ENCODE measurements around the gene MOCOS.

MOCOS gene

DNA sequence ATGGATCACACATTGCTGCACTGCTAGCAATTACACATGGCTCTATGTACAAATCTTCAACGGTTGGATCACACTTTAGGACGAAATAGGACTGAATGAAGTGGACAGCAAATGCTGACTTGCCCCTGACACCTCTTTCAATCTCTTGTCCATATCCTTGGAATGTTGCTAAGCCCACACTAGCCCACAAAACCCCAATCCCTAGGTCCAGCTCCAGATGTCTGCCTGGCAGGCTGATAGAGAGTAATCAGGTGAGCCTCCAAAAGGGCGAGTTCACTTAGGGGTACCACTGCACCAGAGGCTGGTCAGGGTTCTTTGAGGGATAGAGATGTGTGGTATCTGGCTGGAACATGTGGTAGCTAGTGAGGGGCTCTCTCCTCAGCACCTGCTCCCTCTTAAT is 91.7 kb downstream of the MOCOS start:
- Histone ChIP-seq H3K4me3 (ENCODE audit: low read length) (no peak overlapping the region), H3K79me2 (ENCODE audit: control insufficient read depth, low read length) (no peaks in the 10 kb centered on the region), H4K20me1 (ENCODE audit: control insufficient read depth, insufficient read depth, low read depth, low read length) (no peaks in the 10 kb centered on the region), H3K4me2 (ENCODE audit: low read length) (no peak overlapping the region), H3K9me3 (ENCODE audit: control insufficient read depth, insufficient read depth, low read length) (no peaks in the 10 kb centered on the region), H3F3A (ENCODE audit: control insufficient read depth, insufficient read depth) (no peaks in the 10 kb centered on the region), H3K9me2 (replicated peaks; ENCODE audit: control insufficient read depth, low read length) (no peaks in the 10 kb centered on the region), H3K27me3 (ENCODE audit: control insufficient read depth, low read length) (peaks cover 22% of the 10 kb centered on the region), H3K27ac (ENCODE audit: low read depth, low read length) (no peak overlapping the region), H3K4me1 (ENCODE audit: control insufficient read depth, low read length) (no peaks in the 10 kb centered on the region), H3K36me3 (ENCODE audit: control insufficient read depth, low read length) (no peaks in the 10 kb centered on the region)
- TF ChIP-seq EZH2phosphoT487 (IDR thresholded peaks at IDR 0.05; ENCODE audit: borderline replicate concordance, low read length), result no peak
- TF ChIP-seq, protein P1, sequence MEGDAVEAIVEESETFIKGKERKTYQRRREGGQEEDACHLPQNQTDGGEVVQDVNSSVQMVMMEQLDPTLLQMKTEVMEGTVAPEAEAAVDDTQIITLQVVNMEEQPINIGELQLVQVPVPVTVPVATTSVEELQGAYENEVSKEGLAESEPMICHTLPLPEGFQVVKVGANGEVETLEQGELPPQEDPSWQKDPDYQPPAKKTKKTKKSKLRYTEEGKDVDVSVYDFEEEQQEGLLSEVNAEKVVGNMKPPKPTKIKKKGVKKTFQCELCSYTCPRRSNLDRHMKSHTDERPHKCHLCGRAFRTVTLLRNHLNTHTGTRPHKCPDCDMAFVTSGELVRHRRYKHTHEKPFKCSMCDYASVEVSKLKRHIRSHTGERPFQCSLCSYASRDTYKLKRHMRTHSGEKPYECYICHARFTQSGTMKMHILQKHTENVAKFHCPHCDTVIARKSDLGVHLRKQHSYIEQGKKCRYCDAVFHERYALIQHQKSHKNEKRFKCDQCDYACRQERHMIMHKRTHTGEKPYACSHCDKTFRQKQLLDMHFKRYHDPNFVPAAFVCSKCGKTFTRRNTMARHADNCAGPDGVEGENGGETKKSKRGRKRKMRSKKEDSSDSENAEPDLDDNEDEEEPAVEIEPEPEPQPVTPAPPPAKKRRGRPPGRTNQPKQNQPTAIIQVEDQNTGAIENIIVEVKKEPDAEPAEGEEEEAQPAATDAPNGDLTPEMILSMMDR (IDR thresholded peaks at IDR 0.05; ENCODE audit: low read depth, low read length, poor library complexity, severe bottlenecking), result no peak

DNA sequence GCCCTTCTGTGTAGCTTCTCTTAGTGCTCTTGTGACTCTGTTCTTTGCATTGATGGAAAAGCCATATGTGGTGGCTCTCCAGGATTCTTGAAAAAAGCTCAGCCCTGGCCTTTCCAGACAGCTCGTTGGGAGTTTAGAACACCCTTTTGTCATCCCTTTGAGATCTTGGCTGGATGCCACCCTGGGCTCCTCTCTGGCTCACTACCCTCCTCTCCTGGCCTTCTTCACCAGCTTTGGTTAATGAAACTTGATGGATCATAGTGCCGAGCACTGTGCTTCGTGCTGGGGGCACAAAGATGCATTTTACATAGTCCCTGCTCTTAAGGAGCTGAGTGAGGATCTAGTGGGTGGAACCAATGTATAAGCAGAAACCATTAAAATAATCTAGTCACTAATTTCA is 94.6 kb downstream of the MOCOS start:
- Histone ChIP-seq H3K4me1 (ENCODE audit: control insufficient read depth, low read length) (no peaks in the 10 kb centered on the region), H3K27me3 (ENCODE audit: control insufficient read depth, low read length) (peaks cover 22% of the 10 kb centered on the region), H3F3A (ENCODE audit: control insufficient read depth, insufficient read depth) (no peaks in the 10 kb centered on the region), H3K9me3 (ENCODE audit: control insufficient read depth, insufficient read depth, low read length) (no peaks in the 10 kb centered on the region), H3K79me2 (ENCODE audit: control insufficient read depth, low read length) (no peaks in the 10 kb centered on the region), H3K36me3 (ENCODE audit: control insufficient read depth, low read length) (no peaks in the 10 kb centered on the region), H4K20me1 (ENCODE audit: control insufficient read depth, insufficient read depth, low read depth, low read length) (no peaks in the 10 kb centered on the region), H3K27ac (ENCODE audit: low read depth, low read length) (no peak overlapping the region), H3K4me3 (ENCODE audit: low read length) (no peak overlapping the region), H3K4me2 (ENCODE audit: low read length) (no peak overlapping the region), H3K9me2 (replicated peaks; ENCODE audit: control insufficient read depth, low read length) (no peaks in the 10 kb centered on the region)
- TF ChIP-seq, protein P1 (IDR thresholded peaks at IDR 0.05; ENCODE audit: low read depth, low read length, poor library complexity, severe bottlenecking), result no peak
- TF ChIP-seq EZH2phosphoT487 (IDR thresholded peaks at IDR 0.05; ENCODE audit: borderline replicate concordance, low read length), result no peak

DNA sequence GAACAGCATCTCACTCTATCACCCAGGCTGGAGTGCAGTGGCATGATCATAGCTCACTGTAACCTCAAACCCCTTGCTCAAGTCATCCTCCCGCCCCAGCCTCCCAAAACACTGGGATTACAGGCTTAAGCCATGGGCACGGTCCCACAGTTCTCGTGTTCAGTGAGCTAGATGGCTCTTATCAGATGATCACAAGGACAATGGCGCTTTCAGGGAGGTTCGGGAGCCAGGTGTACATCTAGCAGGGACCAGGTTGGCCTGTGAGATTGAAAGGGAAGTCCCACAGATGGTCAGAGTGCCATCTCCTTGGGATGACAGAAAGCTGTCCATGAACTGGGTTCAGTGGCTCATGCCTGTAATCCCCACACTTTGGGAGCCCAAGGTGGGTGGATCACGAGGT is 96.2 kb downstream of the MOCOS start:
- Histone ChIP-seq H3K9me2 (replicated peaks; ENCODE audit: control insufficient read depth, low read length) (no peaks in the 10 kb centered on the region), H4K20me1 (ENCODE audit: control insufficient read depth, insufficient read depth, low read depth, low read length) (no peaks in the 10 kb centered on the region), H3K4me3 (ENCODE audit: low read length) (no peak overlapping the region), H3F3A (ENCODE audit: control insufficient read depth, insufficient read depth) (no peaks in the 10 kb centered on the region), H3K4me1 (ENCODE audit: control insufficient read depth, low read length) (no peaks in the 10 kb centered on the region), H3K27ac (ENCODE audit: low read depth, low read length) (no peak overlapping the region), H3K27me3 (ENCODE audit: control insufficient read depth, low read length) (peaks cover 18% of the 10 kb centered on the region), H3K79me2 (ENCODE audit: control insufficient read depth, low read length) (no peaks in the 10 kb centered on the region), H3K4me2 (ENCODE audit: low read length) (no peak overlapping the region), H3K36me3 (ENCODE audit: control insufficient read depth, low read length) (no peaks in the 10 kb centered on the region), H3K9me3 (ENCODE audit: control insufficient read depth, insufficient read depth, low read length) (no peaks in the 10 kb centered on the region)
- TF ChIP-seq, protein P1 (IDR thresholded peaks at IDR 0.05; ENCODE audit: low read depth, low read length, poor library complexity, severe bottlenecking), result no peak
- no peak for TF ChIP-seq EZH2phosphoT487 (IDR thresholded peaks at IDR 0.05; ENCODE audit: borderline replicate concordance, low read length)

DNA sequence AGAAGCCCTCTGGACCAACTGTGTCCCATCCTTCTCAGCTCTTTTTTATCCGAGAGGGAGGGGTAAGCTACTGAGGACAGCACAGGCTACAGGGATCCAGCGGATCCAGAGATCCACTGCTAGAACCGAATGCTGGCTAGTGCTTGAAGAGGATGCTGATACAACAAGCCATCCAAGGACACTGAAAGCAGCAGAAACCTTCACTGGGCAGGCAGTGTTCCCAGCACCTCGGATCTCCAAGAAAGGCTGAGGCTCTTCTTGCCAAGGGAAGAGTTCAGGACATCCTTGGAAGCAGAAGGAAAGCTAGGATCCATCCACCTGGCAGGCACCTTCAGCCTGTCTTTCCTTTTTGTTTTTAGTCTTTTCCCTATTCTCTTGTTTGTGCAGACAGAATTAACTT is 97.0 kb downstream of the MOCOS start:
- Histone ChIP-seq H3K9me2 (replicated peaks; ENCODE audit: control insufficient read depth, low read length) (no peaks in the 10 kb centered on the region), H3F3A (ENCODE audit: control insufficient read depth, insufficient read depth) (no peaks in the 10 kb centered on the region), H3K27me3 (ENCODE audit: control insufficient read depth, low read length) (peaks cover 12% of the 10 kb centered on the region; the same call in 1 of the 2 replicates), H4K20me1 (ENCODE audit: control insufficient read depth, insufficient read depth, low read depth, low read length) (no peaks in the 10 kb centered on the region), H3K79me2 (ENCODE audit: control insufficient read depth, low read length) (no peaks in the 10 kb centered on the region), H3K27ac (ENCODE audit: low read depth, low read length) (no peak overlapping the region), H3K4me2 (ENCODE audit: low read length) (no peak overlapping the region), H3K36me3 (ENCODE audit: control insufficient read depth, low read length) (no peaks in the 10 kb centered on the region), H3K4me3 (ENCODE audit: low read length) (no peak overlapping the region), H3K4me1 (ENCODE audit: control insufficient read depth, low read length) (no peaks in the 10 kb centered on the region), H3K9me3 (ENCODE audit: control insufficient read depth, insufficient read depth, low read length) (no peaks in the 10 kb centered on the region)
- TF ChIP-seq, protein P1 (IDR thresholded peaks at IDR 0.05; ENCODE audit: low read depth, low read length, poor library complexity, severe bottlenecking), result no peak
- no peak for TF ChIP-seq EZH2phosphoT487 (IDR thresholded peaks at IDR 0.05; ENCODE audit: borderline replicate concordance, low read length)
